T-helper 17 cell (primary cell): ENCODE results near the gene CASZ1. TPM values are rescaled to one million over a fixed set of nuclear protein-coding genes. Genes with fewer than 3 reads are reported as not detected.

ENCODE experiments used
- ATAC-seq: fragments of 150-1000 bp; cut with Tn5 transposase; 2 replicates; pipeline ENCODE4 v1.10.0; 2021; ENCODE audit warnings: mild to moderate bottlenecking, moderate library complexity
- DNase-seq, 3 donors: peaks; one replicate each; pipeline versions ENCODE4 v3.0.0 to v3.0.0-alpha.2; 2020 to 2021
- H3K9me3 ChIP-seq: one replicate; pipeline ENCODE4 v1.7.0; 2013; ENCODE audit warnings: low read length, mild to moderate bottlenecking; ENCODE audit not compliant: control insufficient read depth, poor library complexity, severe bottlenecking
- H3K27ac Mint-ChIP-seq: one replicate; pipeline ENCODE4 v1.8.0; 2022; ENCODE audit warnings: mild to moderate bottlenecking, moderate library complexity, mixed read lengths
- H3K27me3 Mint-ChIP-seq: one replicate; pipeline ENCODE4 v1.8.0; 2022; ENCODE audit warnings: mixed read lengths
- H3K36me3 Mint-ChIP-seq: one replicate; pipeline ENCODE4 v1.8.0; 2022; ENCODE audit warnings: low read depth, mixed read lengths
- H3K4me1 Mint-ChIP-seq: one replicate; pipeline ENCODE4 v1.8.0; 2022; ENCODE audit warnings: mild to moderate bottlenecking, mixed read lengths
- H3K4me3 Mint-ChIP-seq: one replicate; pipeline ENCODE4 v1.8.0; 2022; ENCODE audit warnings: mild to moderate bottlenecking, moderate library complexity, mixed read lengths
- total RNA-seq, 4 donors: library from RNA in 2 of 4; stranded (reverse) in 2 of 4; gene quantifications; one replicate each; pipeline ENCODE4 v1.2.3 and lab custom pipeline; 2022 to 2026

Gene CASZ1
- total RNA-seq, 2 donors from 2014 or later = 20.8 to 21.2 TPM

GRCh38 chr1:10784998-10785727 lies 11.3 kb downstream of the CASZ1 start:
- Mint-ChIP-seq H3K27me3 (peaks cover 43% of the 10 kb centered on the region), H3K4me1 (peaks cover 8% of the 10 kb centered on the region), H3K4me3 (no peak overlapping the region), H3K27ac (no peak overlapping the region), H3K36me3 (peaks cover 3% of the 10 kb centered on the region)
- ATAC-seq = no peak
- no peak for DNase-seq
- H3K9me3 ChIP-seq = no peaks in the 10 kb centered on the region

- no peak for DNase-seq
- no peak for ATAC-seq
- H3K9me3 ChIP-seq = no peaks in the 10 kb centered on the region
- peaks cover 3% of the 10 kb centered on the region for H3K36me3 Mint-ChIP-seq
- no peak overlapping the region for H3K27ac Mint-ChIP-seq
- H3K4me1 Mint-ChIP-seq = peaks cover 7% of the 10 kb centered on the region
- peaks cover 31% of the 10 kb centered on the region for H3K27me3 Mint-ChIP-seq
- H3K4me3 Mint-ChIP-seq = no peak overlapping the region
Observed at GRCh38 chr1:10782491-10783244, 13.8 kb downstream of the CASZ1 start.

- H3K4me3 Mint-ChIP-seq = no peak overlapping the region
- peaks cover 16% of the 10 kb centered on the region for H3K27me3 Mint-ChIP-seq
- H3K36me3 Mint-ChIP-seq = no peaks in the 10 kb centered on the region
- H3K4me1 Mint-ChIP-seq = peaks cover 3% of the 10 kb centered on the region
- no peak overlapping the region for H3K27ac Mint-ChIP-seq
- H3K9me3 ChIP-seq = no peaks in the 10 kb centered on the region
- no peak for DNase-seq
- ATAC-seq = no peak
Observed at GRCh38 chr1:10781137-10781536, 15.3 kb downstream of the CASZ1 start.

- no peak for DNase-seq
- H3K4me3 Mint-ChIP-seq = no peak overlapping the region
- no peak for ATAC-seq
Observed at GRCh38 chr1:10779841-10780240, 16.6 kb downstream of the CASZ1 start.

GRCh38 chr1:10779201-10779600 lies 17.2 kb downstream of the CASZ1 start:
- DNase-seq (no peak), ATAC-seq (no peak)
- Mint-ChIP-seq H3K27ac (no peak overlapping the region), H3K4me1 (no peaks in the 10 kb centered on the region), H3K27me3 (peaks cover 4% of the 10 kb centered on the region), H3K36me3 (no peaks in the 10 kb centered on the region), H3K4me3 (no peak overlapping the region)
- H3K9me3 ChIP-seq = no peaks in the 10 kb centered on the region

More at GRCh38 chr1:10779841-10780240, 16.6 kb downstream of the CASZ1 start:
- no peaks in the 10 kb centered on the region for H3K9me3 ChIP-seq
- no peak overlapping the region for H3K27ac Mint-ChIP-seq
- H3K4me1 Mint-ChIP-seq = no peaks in the 10 kb centered on the region
- no peaks in the 10 kb centered on the region for H3K36me3 Mint-ChIP-seq
- H3K27me3 Mint-ChIP-seq = peaks cover 11% of the 10 kb centered on the region

- DNase-seq (no peak), ATAC-seq (no peak)
- Mint-ChIP-seq H3K36me3 (no peaks in the 10 kb centered on the region), H3K27ac (no peak overlapping the region), H3K27me3 (no peaks in the 10 kb centered on the region), H3K4me1 (no peaks in the 10 kb centered on the region), H3K4me3 (no peak overlapping the region)
- H3K9me3 ChIP-seq = no peaks in the 10 kb centered on the region
Observed at GRCh38 chr1:10778640-10779039, 17.8 kb downstream of the CASZ1 start.

- ATAC-seq = no peak
- H3K27me3 Mint-ChIP-seq = no peaks in the 10 kb centered on the region
- DNase-seq = no peak
- no peaks in the 10 kb centered on the region for H3K4me1 Mint-ChIP-seq
- H3K27ac Mint-ChIP-seq = no peak overlapping the region
- no peak overlapping the region for H3K4me3 Mint-ChIP-seq
- no peaks in the 10 kb centered on the region for H3K9me3 ChIP-seq
- H3K36me3 Mint-ChIP-seq = no peaks in the 10 kb centered on the region
Observed at GRCh38 chr1:10777749-10778574, 18.5 kb downstream of the CASZ1 start.

- no peak for DNase-seq
- Mint-ChIP-seq H3K4me1 (no peaks in the 10 kb centered on the region), H3K27ac (no peak overlapping the region), H3K4me3 (no peak overlapping the region), H3K36me3 (no peaks in the 10 kb centered on the region), H3K27me3 (peaks cover 6% of the 10 kb centered on the region)
- H3K9me3 ChIP-seq = no peaks in the 10 kb centered on the region
- no peak for ATAC-seq
Observed at GRCh38 chr1:10776190-10776905, 20.1 kb downstream of the CASZ1 start.

GRCh38 chr1:10775763-10776162 lies 20.7 kb downstream of the CASZ1 start:
- H3K27me3 Mint-ChIP-seq = peaks cover 6% of the 10 kb centered on the region
- DNase-seq (no peak), ATAC-seq (no peak)
- H3K36me3 Mint-ChIP-seq = no peaks in the 10 kb centered on the region
- no peaks in the 10 kb centered on the region for H3K4me1 Mint-ChIP-seq
- H3K27ac Mint-ChIP-seq = no peak overlapping the region
- no peaks in the 10 kb centered on the region for H3K9me3 ChIP-seq
- H3K4me3 Mint-ChIP-seq = no peak overlapping the region

- Mint-ChIP-seq H3K36me3 (no peaks in the 10 kb centered on the region), H3K27me3 (peaks cover 6% of the 10 kb centered on the region)
- no peaks in the 10 kb centered on the region for H3K9me3 ChIP-seq
Observed at GRCh38 chr1:10774615-10775310, 21.7 kb downstream of the CASZ1 start.

GRCh38 chr1:10773851-10774614 lies 22.4 kb downstream of the CASZ1 start:
- DNase-seq = no peak
- no peak for ATAC-seq
- H3K27ac Mint-ChIP-seq = no peak overlapping the region
- no peak overlapping the region for H3K4me3 Mint-ChIP-seq
- peaks cover 6% of the 10 kb centered on the region for H3K27me3 Mint-ChIP-seq
- H3K9me3 ChIP-seq = no peaks in the 10 kb centered on the region
- H3K36me3 Mint-ChIP-seq = no peaks in the 10 kb centered on the region
- H3K4me1 Mint-ChIP-seq = no peaks in the 10 kb centered on the region

More at GRCh38 chr1:10774615-10775310, 21.7 kb downstream of the CASZ1 start:
- H3K4me1 Mint-ChIP-seq = no peaks in the 10 kb centered on the region
- H3K4me3 Mint-ChIP-seq = no peak overlapping the region
- ATAC-seq (no peak), DNase-seq (no peak)
- no peak overlapping the region for H3K27ac Mint-ChIP-seq

GRCh38 chr1:10773376-10773775 lies 23.1 kb downstream of the CASZ1 start:
- H3K4me3 Mint-ChIP-seq = no peak overlapping the region
- no peaks in the 10 kb centered on the region for H3K36me3 Mint-ChIP-seq
- no peaks in the 10 kb centered on the region for H3K4me1 Mint-ChIP-seq
- H3K27ac Mint-ChIP-seq = no peak overlapping the region
- DNase-seq = no peak
- H3K9me3 ChIP-seq = no peaks in the 10 kb centered on the region
- ATAC-seq = no peak
- H3K27me3 Mint-ChIP-seq = peaks cover 6% of the 10 kb centered on the region
